Measurements from ENCODE around the gene ZSCAN5B.

The ZSCAN5B gene

GRCh38 chr19:56142087-56142787 lies 55.3 kb downstream of the ZSCAN5B start:
- Histone ChIP-seq H3K36me3 (ENCODE audit: control insufficient read depth, low read depth, low read length) (no peaks in the 10 kb centered on the region), H3K4me1 (ENCODE audit: control insufficient read depth, low read depth, low read length) (peaks cover 6% of the 10 kb centered on the region), H3K9me3 (ENCODE audit: control insufficient read depth, low read depth, low read length) (no peaks in the 10 kb centered on the region), H3K27ac (ENCODE audit: low read length) (no peak overlapping the region), H3K4me3 (ENCODE audit: low read length) (peak overlapping the region; percentile 64), H3K27me3 (ENCODE audit: control insufficient read depth, insufficient read depth, low read length) (no peaks in the 10 kb centered on the region), H3K9ac (ENCODE audit: low read length) (peak overlapping the region; percentile 48)

GRCh38 chr19:56141417-56141993 lies 56.1 kb downstream of the ZSCAN5B start:
- Histone ChIP-seq H3K4me1 (ENCODE audit: control insufficient read depth, low read depth, low read length) (peaks cover 9% of the 10 kb centered on the region), H3K9ac (ENCODE audit: low read length) (peak overlapping the region; percentile 48), H3K9me3 (ENCODE audit: control insufficient read depth, low read depth, low read length) (no peaks in the 10 kb centered on the region), H3K27me3 (ENCODE audit: control insufficient read depth, insufficient read depth, low read length) (no peaks in the 10 kb centered on the region), H3K36me3 (ENCODE audit: control insufficient read depth, low read depth, low read length) (no peaks in the 10 kb centered on the region), H3K4me3 (ENCODE audit: low read length) (peak overlapping the region; percentile 71), H3K27ac (ENCODE audit: low read length) (no peak overlapping the region)

- H3K27me3 ChIP-seq (ENCODE audit: control insufficient read depth, insufficient read depth, low read length): no peaks in the 10 kb centered on the region
- no peaks in the 10 kb centered on the region for H3K36me3 ChIP-seq (ENCODE audit: control insufficient read depth, low read depth, low read length)
- H3K9ac ChIP-seq (ENCODE audit: low read length): peak within 1 kb of the TSS; percentile 76
- H3K4me1 ChIP-seq (ENCODE audit: control insufficient read depth, low read depth, low read length): peaks cover 15% of the 10 kb centered on the region
- H3K4me3 ChIP-seq (ENCODE audit: low read length): peak within 1 kb of the TSS; percentile 71
- H3K27ac ChIP-seq (ENCODE audit: low read length): peak within 1 kb of the TSS; percentile 60
- H3K9me3 ChIP-seq (ENCODE audit: control insufficient read depth, low read depth, low read length): no peaks in the 10 kb centered on the region
Observed at GRCh38 chr19:56140583-56141416, 56.8 kb downstream of the ZSCAN5B start, which contains the start of gene ZNF444. TSS of gene ZNF444 (plus strand) at chr19:56141287. CDS start at chr19:56146912, 5,625 bp downstream.

GRCh38 chr19:56139847-56140582 lies 57.6 kb downstream of the ZSCAN5B start:
- peak overlapping the region; percentile 60 for H3K27ac ChIP-seq (ENCODE audit: low read length)
- peaks cover 15% of the 10 kb centered on the region for H3K4me1 ChIP-seq (ENCODE audit: control insufficient read depth, low read depth, low read length)
- H3K9ac ChIP-seq (ENCODE audit: low read length): peak overlapping the region; percentile 76
- peak overlapping the region; percentile 71 for H3K4me3 ChIP-seq (ENCODE audit: low read length)
- H3K9me3 ChIP-seq (ENCODE audit: control insufficient read depth, low read depth, low read length): no peaks in the 10 kb centered on the region
- no peaks in the 10 kb centered on the region for H3K36me3 ChIP-seq (ENCODE audit: control insufficient read depth, low read depth, low read length)
- no peaks in the 10 kb centered on the region for H3K27me3 ChIP-seq (ENCODE audit: control insufficient read depth, insufficient read depth, low read length)
